HL-60/S4 (cell line): ENCODE data around the gene TSPAN9.

ENCODE experiments used
- in situ Hi-C: fragments of 300-500 bp; cut with MboI; formaldehyde crosslinking; loops from 2 replicates; pipeline ENCODE4 v1.14.3; 2022; ENCODE audit warnings: low sequenced_read_pairs

TSPAN9 gene

GRCh38 chr12:3075315-3075714, 1.9 kb upstream of the TSPAN9 start:
- in situ Hi-C loops = no loop called here

- in situ Hi-C loops = no loop called here
Observed at GRCh38 chr12:3077572-3078081, 448 bp downstream of the TSPAN9 start.

- in situ Hi-C loops = no loop called here
Observed at GRCh38 chr12:3078086-3078820, 1.1 kb downstream of the TSPAN9 start.

GRCh38 chr12:3081091-3081490, 3.9 kb downstream of the TSPAN9 start:
- in situ Hi-C loops = no loop called here

- in situ Hi-C loops = no loop called here
Observed at GRCh38 chr12:3081886-3082285, 4.7 kb downstream of the TSPAN9 start.

- in situ Hi-C loops = no loop called here
Observed at GRCh38 chr12:3083241-3083920, 6.2 kb downstream of the TSPAN9 start.

- in situ Hi-C loops = no loop called here
Observed at GRCh38 chr12:3083921-3084347, 6.8 kb downstream of the TSPAN9 start.

- in situ Hi-C loops = no loop called here
Observed at GRCh38 chr12:3084742-3085141, 7.6 kb downstream of the TSPAN9 start.

GRCh38 chr12:3085341-3086139, 8.4 kb downstream of the TSPAN9 start:
- in situ Hi-C loops = no loop called here

- in situ Hi-C loops = no loop called here
Observed at GRCh38 chr12:3086211-3086610, 9.0 kb downstream of the TSPAN9 start.

- in situ Hi-C loops = no loop called here
Observed at GRCh38 chr12:3086729-3087323, 9.6 kb downstream of the TSPAN9 start.

- in situ Hi-C loops = no loop called here
Observed at GRCh38 chr12:3087758-3088650, 10.8 kb downstream of the TSPAN9 start.

GRCh38 chr12:3089588-3089987, 12.4 kb downstream of the TSPAN9 start:
- in situ Hi-C loops = no loop called here

- in situ Hi-C loops = no loop called here
Observed at GRCh38 chr12:3090240-3091037, 13.3 kb downstream of the TSPAN9 start.

GRCh38 chr12:3091038-3091319, 13.8 kb downstream of the TSPAN9 start:
- in situ Hi-C loops = no loop called here

- in situ Hi-C loops = no loop called here
Observed at GRCh38 chr12:3091382-3092241, 14.4 kb downstream of the TSPAN9 start.

GRCh38 chr12:3092764-3093163, 15.6 kb downstream of the TSPAN9 start:
- in situ Hi-C loops = no loop called here

GRCh38 chr12:3097186-3097804, 20.1 kb downstream of the TSPAN9 start:
- in situ Hi-C loops = no loop called here
